Cardiac fibroblast (primary cell): ENCODE measurements around the gene MYO19.

ENCODE experiments used
- DNase-seq, 2 donors: peaks; one replicate each; pipeline versions ENCODE4 v3.0.0 to v3.0.0-alpha.2; 2010; ENCODE audit warnings: low read depth in 2 of 2
- H3K4me3 ChIP-seq, 2 donors: replicated peaks in 1 of 2; 1 replicate in 1 of 2; 2 replicates in 1 of 2; pipeline ENCODE4 v1.5.1; 2011; ENCODE audit warnings: low read depth in 2 of 2, low read length in 2 of 2, mild to moderate bottlenecking in 2 of 2, moderate library complexity in 1 of 2
- TF ChIP-seq, protein P1 (sequence below): IDR thresholded peaks from one replicate; pipeline ENCODE4 v1.5.1; 2011; ENCODE audit warnings: low read depth, mild to moderate bottlenecking, low read length, inconsistent platforms

The MYO19 gene

DNA sequence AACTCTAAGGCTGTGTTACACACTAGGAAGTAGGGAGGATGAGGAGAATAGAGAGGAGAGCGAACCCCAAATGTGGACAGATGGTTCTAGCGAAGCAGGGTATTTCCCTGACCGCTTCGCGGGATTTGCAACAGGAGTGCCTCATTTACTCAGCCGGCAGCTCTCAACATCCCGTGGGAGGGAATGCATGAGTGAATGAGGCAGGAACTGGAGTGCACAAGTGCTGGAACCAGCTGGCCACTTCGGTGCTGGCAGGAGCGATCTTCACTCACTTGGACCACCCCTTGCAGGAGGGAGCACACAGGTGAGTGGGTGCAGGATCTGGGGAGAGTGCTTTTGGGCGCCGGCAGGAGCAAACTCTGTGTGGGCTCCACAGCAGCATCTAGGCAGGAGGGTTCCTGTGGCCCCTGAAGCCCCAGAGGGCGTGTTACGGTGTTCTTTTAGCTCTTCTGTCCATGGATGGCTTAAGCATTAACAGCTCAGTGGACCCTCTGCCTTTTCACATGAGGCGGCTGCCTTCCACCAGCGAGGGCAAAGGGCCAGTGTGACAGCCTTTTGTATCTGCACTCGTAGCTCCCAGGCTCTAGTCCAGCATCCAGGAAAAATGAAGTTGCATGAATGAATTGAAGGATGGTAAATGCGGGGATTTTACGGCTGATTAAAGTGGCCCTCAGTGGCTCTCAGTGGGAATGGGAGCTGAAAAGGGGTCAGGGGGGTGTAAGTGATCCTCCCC lies 65.6 kb downstream of the MYO19 start:
- DNase-seq, result no peak
- TF ChIP-seq, protein P1, sequence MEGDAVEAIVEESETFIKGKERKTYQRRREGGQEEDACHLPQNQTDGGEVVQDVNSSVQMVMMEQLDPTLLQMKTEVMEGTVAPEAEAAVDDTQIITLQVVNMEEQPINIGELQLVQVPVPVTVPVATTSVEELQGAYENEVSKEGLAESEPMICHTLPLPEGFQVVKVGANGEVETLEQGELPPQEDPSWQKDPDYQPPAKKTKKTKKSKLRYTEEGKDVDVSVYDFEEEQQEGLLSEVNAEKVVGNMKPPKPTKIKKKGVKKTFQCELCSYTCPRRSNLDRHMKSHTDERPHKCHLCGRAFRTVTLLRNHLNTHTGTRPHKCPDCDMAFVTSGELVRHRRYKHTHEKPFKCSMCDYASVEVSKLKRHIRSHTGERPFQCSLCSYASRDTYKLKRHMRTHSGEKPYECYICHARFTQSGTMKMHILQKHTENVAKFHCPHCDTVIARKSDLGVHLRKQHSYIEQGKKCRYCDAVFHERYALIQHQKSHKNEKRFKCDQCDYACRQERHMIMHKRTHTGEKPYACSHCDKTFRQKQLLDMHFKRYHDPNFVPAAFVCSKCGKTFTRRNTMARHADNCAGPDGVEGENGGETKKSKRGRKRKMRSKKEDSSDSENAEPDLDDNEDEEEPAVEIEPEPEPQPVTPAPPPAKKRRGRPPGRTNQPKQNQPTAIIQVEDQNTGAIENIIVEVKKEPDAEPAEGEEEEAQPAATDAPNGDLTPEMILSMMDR, result no peak
- H3K4me3 ChIP-seq, result no peak overlapping the region

- TF ChIP-seq, protein P1, result no peak
- no peak for DNase-seq
- H3K4me3 ChIP-seq, result no peak overlapping the region
These were observed 69.9 kb downstream of the MYO19 start for GRCh38 chr17:36464765-36465088.

DNA sequence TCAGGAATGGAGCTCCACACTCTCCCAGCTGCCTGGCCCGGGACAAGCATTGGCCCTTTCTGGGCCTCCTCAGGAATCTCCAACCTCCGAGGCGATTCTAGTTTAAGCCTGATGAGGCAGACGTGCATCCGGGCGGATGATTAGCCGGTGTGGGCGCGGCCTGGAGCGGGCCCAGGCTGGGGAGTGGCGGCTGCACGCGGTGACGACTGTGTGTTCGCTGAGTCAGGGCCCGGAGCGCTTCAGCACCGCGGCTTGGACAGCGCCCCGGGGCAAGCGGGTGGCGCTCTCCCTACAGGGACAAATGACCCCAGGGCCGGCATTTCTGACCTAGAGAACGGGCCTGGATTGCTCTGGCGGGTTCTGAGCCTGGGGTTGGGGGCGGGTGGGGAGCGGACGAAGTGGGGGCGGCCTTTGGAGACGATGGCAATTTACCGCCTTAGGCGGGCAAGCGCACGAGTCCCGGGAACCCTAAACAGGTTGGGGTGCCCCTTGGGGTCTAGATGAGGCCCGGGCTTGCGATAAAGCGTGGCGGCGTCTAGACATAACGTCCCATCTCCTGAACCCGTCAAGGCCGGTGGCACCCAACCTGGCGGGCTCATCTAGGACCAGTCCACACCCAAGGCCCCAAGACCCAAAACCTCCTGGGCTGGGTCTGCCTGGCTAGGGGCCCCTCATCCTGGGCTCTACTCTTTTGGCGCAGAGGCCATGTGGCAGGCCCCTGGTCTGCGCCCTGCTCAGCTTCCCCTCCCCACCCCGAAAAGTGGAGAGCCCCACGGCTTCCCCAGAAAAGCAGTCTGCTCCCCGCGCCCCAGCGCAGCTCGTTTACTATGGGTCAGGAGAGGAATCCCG lies 70.5 kb downstream of the MYO19 start:
- DNase-seq, result peak; percentile 79 to 84

GRCh38 chr17:36461330-36462110 lies 73.1 kb downstream of the MYO19 start:
- no peak overlapping the region for H3K4me3 ChIP-seq
- DNase-seq, result no peak
- TF ChIP-seq, protein P1, result no peak

More for the DNA sequence above, 70.5 kb downstream of the MYO19 start:
- TF ChIP-seq, protein P1, result no peak
- no peak overlapping the region for H3K4me3 ChIP-seq

GRCh38 chr17:36460265-36460937 lies 74.3 kb downstream of the MYO19 start:
- H3K4me3 ChIP-seq, result no peak overlapping the region
- TF ChIP-seq, protein P1, result no peak
- DNase-seq, result no peak

DNA sequence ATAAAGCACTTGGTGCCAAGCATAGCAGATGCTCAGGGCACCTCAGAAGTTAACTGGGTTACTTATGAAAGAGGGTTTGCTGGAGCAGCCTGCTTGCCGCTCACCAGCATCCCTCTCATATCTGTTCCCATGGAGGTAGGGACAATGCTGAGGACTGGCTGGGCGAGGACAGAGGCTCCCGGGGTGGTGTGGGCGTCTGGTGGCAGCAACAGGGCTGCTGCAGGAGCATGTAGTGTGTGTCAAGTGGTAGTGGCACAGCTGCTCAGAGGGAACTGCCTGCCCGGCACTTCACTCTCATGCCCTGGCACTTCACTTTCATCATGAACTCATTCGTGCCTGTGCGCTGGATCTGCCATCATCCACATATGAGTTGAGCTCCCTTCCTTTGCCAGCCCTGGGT lies 75.1 kb downstream of the MYO19 start:
- TF ChIP-seq, protein P1, result no peak
- no peak overlapping the region for H3K4me3 ChIP-seq
- DNase-seq, result no peak
